GM19239 (cell line): Measurements from ENCODE around the gene SCRN1.
A peak's percentile ranks its signal among the peaks of the same experiment; 100 is the strongest.
"Not testable (repeated sequence)": the region's sequence is repeated elsewhere in the genome, so short reads cannot be mapped to it uniquely, and the experiment has no call there.

Experiments
- DNase-seq: peaks from one replicate; pipeline ENCODE4 v3.0.0; 2011; ENCODE audit warnings: low spot score; ENCODE audit not compliant: insufficient read length
- FAIRE-seq: peaks from 2 replicates; lab custom pipeline; 2011; peaks lifted over from hg19 to GRCh38; lab: Jason Lieb, UNC

Gene SCRN1

DNA sequence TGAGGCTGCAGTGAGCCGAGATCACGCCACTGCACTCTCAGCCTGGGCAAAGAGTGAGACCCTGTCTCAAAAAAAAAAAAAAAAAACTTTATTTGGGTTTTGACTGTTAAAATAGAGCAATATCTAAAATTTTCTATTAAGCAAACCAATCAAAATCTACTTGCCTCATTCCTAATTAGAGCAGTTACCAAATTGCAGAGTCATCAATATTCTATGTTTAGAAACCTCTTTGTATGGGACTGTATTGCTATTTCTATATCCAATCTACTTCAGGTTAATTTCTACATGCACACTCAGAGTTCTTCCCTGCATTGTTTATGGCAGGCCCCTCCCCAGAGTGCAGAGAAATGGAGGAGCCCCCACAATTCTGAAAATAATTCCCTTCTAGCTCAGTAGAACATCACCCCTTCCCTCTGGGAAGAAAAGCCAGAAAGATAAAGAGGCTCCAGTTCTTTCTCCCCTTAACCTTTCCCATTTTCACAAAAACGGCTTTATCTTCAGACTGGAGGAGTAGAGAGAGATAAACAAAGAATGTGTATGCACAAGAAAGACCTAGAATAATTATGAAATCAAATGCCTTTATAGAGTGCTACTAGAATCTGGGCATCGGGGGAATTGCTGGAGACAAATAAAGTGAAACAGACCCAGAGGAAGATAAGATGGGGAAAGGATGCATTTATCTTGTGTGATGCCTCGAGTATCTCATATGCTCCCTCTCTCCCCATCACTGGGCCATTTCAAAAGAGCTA lies 17.9 kb downstream of the SCRN1 start:
- DNase-seq (no peak), FAIRE-seq (no peak)

DNA sequence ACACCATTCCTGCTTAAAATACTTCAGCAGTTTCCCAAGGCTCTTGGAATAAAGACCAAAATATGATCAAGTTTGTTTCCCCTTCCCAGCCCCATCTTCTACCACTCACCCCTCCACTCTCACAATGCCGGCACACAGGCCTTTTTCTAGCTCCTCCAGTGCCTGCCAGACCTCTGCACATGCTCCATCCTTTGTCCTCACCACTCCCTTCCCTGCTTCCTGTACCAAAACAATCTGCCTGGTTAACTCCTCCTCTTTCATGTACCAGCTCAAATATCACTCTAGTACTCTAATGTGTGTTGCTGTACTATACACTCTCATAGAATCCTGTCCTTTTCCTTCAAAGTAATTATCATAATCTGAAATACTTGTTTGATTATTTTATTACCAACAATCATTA lies 19.4 kb downstream of the SCRN1 start:
- DNase-seq (no peak), FAIRE-seq (no peak)

DNA sequence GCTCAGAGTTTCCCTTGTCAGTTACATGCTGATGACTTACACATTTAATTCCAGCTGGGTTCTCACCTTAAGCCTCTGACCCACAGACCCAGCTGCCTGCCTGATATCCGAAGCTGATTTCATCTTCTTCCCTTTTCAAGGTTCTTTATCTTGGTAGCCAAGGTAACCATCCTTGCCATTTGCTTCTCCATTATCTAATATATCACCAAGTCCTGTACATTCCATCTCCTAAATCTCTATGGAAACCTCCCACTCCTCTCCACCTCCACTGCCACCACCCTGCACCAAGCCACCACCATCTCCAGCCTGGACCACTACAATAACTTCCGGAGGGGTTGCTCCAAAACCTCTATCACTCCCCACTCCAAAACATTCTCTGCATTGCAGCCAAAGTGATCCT lies 19.9 kb downstream of the SCRN1 start:
- DNase-seq = no peak
- no peak for FAIRE-seq

DNA sequence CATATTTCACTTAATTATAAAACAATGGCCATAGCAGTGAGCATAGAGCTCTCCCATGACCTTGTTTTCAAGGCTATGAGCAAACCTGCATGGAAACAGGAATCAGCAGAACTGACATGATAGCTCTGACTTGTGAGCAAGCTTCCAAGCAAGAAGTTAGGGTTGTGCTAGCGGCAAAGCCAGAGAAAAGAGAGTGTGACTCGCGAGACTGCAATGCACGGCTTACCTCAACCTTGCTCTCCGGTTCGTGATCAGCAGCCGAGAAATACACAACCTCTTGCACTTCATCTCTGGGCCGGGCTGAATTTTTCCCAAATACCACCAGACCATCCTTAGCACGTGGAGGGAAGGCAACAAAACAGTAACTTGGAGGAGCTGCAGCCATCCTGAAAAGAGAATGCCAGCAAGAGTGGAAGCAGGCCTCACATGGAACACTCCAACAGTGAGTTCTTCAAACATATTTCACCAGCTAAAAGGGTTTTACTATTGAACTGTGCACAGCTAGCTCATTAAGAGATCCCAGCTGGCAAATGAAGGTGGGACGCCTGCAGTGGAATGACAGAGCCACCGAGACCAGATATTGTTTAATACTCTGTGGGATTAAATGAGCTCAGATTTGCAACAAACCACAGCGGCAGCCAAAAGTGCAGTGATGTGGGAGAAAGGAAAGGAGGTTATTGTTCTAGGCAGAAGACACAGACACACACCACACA lies 20.8 kb downstream of the SCRN1 start:
- FAIRE-seq (no peak), DNase-seq (no peak)

DNA sequence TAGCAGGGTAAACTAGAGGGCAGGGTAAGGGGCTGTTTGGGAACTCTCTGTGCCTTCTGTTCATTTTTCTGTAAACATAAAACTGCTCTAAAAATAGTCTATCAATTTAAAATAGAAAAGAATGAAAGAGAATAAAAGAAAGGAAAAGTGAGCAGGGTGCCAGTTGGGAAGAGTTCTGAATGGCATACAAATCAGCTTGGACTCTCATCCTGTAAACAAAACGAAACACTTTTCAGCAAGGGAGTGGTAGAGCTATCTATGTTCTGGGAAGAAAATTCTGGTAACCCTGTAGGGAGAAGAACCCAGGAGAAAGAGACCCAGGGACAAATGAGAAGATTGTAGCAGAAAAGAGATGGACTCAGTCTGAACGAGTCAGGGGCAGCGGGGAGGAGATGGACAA lies 24.6 kb downstream of the SCRN1 start:
- no peak for FAIRE-seq

DNA sequence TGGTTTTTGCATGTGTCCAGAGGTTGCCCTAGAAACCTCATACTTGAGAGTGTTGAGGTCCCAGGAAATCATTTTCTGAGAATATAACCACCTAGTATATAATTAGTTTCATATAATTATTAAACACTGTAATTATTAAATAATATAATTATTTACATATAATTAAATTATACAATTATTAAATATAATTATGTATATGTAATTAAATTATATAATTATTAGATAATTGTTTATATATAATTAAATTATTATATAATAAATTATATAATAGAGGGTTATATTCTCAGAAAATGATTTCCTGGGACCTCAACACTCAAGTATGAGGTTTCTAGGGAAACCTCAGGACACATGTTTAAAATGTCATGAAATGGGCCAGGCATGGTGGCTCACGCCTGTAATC lies 27.6 kb downstream of the SCRN1 start:
- FAIRE-seq (no peak), DNase-seq (no peak)

More for the DNA sequence above, 24.6 kb downstream of the SCRN1 start:
- no peak for DNase-seq

DNA sequence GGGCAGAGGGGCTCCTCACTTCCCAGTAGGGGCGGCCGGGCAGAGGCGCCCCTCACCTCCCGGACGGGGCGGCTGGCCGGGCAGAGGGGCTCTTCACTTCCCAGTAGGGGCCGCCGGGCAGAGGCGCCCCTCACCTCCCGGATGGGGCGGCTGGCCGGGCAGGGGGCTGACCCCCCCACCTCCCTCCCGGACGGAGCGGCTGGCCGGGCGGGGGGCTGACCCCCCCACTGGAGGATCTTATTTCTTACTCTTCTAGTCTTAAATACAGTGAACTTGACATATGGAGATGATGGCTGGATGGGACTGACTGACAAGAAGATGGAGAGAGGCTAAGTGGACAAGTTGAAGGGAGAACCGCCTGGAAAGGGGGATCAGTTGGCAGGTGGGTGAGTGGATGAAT lies 28.0 kb downstream of the SCRN1 start:
- not testable (repeated sequence) for FAIRE-seq

DNA sequence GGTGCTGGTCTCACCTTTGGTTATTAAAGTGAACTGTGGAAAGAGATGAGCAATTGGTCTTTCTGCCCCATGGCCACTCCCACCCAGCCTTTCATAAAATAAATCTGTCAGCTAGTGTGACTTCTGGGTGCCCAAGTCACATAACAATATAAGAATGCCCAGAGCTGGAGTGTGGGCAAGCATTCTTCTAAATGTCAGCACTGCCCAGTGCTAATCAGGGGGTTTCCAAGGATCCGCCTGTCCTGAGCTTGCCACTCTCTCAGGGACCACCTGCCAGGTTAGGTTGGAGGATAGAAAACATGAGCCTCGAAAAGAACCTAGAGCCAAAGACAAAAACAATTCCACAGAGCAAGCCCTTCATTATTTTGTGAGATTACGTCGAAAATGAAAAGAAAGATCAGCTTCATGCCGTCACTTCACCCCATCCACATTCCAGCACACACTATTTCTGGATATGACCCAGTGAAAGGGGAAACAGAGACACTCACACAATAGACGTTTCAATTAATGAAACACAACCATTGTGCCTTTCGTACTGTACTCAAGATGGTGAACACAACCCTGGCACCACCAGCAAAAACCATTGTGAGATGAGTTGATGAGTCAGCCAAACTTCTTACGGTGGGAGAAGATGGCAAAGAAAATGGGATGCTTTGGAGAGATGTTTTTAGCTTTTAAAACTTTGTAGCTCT lies 30.8 kb downstream of the SCRN1 start:
- no peak for DNase-seq
- no peak for FAIRE-seq

More for the DNA sequence above, 28.0 kb downstream of the SCRN1 start:
- not testable (repeated sequence) for DNase-seq

DNA sequence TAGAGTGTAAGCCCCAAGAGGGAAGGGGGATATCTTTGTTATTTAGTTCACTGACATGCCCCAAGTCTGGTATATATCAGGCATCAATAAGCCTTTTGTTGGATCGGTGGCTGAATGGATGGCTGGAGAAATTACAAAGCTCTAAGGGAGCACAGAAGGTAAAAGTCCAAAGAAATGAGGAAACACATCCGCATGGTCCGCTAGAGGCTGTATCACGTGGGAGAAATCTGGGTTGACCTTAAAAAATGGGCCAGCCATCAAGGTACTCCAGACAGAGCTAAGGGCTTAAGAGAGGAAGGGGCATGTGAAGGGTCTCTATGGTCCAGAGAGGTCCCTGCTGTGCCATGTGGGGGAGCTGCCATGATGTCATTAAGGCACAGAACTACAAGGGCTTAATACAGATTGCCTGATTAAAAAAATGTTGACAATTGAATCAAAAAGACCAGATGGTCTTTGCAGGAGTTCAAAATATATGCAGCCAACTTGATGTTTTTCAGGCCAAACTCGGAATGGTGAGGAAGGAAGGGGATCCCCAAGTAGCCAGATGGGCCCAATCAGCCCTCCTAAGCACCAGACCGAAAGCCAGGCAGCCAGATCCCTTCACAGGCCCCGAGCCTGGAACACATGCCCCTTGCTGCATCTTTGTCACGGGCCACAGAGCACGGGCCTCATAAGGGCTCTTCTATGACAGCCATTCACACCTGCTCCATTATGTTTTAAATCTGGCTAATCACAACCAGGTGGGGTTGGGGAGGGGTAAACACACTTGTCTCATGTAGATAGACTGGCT lies 31.9 kb downstream of the SCRN1 start:
- DNase-seq (no peak), FAIRE-seq (no peak)

DNA sequence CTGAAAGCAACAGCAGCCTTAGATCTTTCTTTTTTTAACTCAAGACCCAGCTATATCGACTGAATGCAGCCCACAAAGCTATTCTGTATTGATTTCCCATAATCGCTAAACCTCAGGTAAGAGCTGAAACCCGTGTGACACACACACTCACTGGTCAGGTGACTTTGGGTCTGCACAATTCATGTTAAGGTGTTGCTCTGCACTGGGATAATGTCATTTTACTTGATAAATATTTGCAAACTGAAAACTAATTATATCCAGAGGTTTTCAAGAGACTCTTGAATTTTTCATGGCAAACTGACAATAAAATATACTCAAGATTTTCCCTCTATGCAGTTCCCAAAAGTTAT lies 33.1 kb downstream of the SCRN1 start:
- DNase-seq (no peak), FAIRE-seq (no peak)

DNA sequence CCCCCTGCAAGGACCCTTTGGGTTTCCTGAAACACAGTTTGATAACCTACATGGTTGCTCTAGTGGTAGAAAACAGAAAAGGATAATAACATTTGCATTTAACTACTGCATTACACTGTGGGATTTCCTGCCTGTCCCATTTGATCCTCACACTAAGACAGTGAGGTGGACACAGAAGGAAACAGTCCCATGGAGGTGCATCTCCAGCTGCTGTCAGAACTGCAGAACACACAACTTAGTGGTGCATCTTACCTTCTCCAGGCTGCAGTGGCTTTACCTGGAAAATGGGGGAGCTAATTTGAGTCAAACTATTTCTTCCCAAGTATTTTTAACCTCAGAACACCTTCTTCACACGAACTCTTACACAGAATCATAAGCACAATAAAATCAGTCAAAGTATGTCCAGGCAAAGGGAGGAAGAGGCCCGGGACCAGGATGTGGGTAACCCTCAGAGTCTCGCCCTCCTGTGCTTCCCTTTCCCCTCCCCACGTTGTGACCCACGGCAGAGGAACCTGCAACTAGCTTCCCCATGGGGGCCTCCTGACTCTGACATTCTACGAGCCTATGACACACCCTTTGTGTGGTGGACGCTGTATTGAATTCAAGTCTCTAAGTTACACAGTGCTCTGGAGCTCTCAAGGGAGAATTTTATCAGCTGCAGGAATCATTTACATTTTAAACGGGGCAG lies 33.7 kb downstream of the SCRN1 start:
- DNase-seq (peak; percentile 41), FAIRE-seq (peak; percentile 70)

DNA sequence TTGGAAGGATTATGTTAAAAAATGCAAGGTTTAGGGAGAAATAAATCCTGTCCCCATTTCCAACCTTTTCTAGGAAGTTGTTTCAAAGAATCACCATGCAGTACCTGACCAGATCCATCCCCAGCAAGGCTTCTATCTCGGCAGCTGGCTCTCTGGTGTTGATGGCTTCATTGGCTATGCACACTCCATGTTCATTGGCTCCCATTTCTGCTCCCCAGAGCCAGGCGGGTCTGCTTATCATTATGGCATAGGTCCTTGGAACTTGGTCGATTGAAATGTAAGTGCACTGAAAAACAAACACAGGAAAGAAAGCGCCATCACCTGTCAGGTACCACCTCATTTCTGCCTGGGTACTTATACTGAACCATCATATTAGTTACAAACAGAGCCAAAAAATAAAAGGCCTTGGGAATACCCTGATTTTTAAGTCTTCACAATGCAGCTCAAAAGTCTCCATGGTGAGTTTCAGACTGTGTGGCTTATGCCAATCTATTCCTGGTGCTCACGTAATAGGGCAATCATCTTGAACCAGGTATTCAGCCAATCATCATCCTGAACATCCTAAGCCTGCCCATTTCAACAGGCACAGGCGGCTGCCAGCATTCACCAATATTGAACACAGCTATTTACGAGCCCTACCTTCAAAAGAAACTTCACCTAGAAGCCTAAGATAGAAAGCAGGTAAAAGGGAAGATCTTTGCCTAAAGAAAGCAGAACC lies 34.4 kb downstream of the SCRN1 start:
- no peak for DNase-seq
- FAIRE-seq = no peak

DNA sequence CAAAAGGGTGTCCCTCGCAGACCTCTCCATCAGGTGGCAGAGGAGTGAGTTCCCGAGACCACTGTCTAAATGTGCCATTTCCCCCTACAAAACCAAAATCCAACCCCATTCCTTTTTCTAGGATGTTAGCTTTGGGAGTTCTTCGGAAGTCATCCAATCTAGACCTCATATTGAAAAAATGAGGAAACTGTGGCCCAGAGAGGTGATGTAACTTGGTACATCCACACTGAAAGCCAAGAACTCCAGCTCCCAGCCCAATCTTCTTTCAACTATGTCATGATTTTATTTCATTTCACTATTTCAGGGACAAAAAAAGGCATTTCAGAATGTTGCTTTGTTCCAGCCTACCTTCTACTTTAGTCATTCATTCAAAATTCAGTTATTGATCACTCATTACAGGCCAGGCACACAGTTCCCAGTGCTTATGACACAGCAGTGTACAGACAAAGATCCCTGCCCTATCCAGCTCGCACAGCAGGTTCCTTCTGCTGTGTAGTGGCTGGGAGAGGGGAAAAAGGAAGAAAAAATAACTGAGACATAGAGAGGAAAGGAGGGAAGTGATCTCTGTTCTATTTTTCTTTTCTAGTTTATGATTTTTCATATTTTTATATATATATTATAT lies 35.8 kb downstream of the SCRN1 start:
- FAIRE-seq (no peak), DNase-seq (no peak)

DNA sequence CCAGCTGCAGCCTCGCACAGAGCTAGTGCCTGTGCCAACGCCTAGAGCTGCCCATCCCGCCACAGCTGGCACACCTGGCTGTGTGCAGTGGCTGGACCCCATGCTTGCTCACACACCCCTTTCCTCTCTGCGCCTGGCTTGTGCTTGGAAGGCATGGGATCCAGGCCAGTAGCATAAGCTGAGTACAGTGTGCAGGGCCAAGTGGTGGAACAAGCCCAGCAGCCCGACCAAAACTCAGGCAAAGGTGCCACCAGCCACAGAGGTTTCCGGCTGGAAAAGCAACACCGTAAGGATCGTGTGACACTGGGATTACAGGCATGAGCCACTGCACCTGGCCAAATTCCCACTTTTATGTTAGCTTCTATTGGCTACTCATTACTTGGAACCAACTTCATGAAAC lies 38.4 kb downstream of the SCRN1 start:
- DNase-seq = no peak

DNA sequence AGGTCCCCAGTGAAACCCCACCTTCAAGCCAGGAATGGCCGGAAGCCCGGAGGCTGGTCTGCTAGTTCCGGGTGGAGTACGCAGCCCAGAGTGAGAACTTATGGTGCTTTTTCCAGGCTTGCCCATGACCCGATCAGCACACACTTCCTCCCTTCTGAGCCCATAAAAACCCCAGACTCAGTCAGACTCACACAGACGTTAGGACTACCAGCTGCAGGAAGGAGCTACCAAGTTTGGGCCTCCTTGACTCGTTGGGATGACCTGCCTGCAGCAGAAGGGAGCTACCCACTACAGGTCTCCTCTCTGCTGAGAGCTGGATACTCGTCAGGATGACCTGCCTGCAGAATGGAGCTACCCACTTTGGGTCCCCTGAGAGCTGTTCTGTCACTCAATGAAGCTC lies 39.1 kb downstream of the SCRN1 start:
- FAIRE-seq (no peak), DNase-seq (no peak)

More for the DNA sequence above, 38.4 kb downstream of the SCRN1 start:
- no peak for FAIRE-seq

DNA sequence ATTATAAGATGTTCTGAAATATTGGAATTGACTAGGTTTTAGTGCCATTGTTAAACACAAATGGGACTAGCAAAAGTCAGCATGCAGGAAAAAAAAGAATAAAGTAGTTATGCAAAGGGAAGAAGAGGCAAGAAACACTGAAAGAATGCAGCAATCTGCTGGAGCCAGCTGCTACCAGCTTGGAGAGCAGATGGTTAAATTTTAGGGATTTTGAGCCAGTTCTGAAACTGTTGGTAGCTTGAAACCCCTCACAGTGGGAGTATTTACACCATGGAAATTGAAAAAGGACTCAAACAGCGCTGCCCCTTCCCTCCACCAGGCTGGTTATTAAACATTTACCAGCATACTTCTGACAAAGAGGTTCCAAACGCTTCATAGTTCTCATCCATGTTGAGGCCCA lies 41.0 kb downstream of the SCRN1 start:
- FAIRE-seq (no peak), DNase-seq (no peak)

DNA sequence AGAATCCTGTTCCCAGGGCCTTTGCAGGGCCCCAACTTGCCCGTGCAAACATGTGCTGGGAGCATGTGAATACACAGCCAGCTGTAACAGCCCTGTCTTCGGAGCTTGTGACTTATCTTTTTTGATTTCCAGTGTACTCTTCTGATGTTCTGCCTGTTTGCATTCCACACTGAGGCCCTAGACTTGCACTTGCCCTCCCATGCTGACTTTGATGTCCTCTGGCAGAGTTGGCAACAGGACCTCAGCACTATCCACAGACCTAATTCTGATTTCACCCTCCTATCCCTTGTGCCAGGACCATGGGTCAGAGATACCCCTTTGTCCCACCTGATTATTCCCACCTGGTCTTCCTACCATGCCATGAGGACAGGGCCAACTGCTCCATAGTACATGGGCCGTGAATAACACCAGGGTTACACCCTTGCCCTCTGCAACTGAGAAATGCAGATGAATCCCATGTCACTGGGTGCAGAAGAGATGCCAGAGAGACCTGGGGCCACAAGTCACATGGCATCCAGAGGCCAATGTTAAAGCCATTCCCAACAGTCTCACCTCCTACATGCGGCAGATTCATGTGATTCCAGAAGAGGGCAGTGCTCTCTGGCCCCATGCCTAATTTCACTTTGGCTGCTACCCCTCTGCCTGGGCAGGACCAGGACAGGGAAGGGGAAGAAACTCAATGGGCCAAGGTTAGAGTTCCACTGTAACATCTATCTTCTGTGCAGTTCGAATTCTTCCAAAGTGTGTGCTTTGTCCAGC lies 43.0 kb downstream of the SCRN1 start:
- DNase-seq (no peak), FAIRE-seq (no peak)

DNA sequence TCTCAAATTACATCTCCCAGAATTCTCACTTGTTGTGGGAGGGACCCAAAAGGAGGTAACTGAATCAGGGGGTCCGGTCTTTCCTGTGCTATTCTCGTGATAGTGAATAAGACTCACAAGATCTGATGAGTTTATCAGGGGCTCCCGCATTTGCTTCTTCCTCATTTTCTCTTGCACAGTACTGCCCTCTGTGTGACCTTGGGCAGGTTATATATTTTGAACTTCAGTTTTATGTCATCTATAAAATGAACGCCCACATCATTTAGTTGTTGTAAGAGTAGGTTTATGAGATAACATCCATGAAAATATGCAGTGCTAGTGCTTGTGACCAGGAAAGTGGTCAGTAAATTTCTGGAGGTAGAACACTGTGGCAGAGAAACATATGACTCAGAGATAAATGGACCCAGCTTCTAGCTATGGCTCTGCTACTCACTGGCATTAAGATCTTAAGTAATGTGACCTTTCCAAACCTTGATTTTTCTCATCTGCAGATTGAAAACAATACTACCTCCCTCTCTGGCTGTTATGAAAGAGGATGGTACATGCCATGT lies 44.3 kb downstream of the SCRN1 start:
- FAIRE-seq = no peak

More for the DNA sequence above, 44.3 kb downstream of the SCRN1 start:
- DNase-seq = no peak
